Osteoblast (primary cell): Measurements from ENCODE around the gene DIS3L2. TPM values are rescaled to one million over a fixed set of nuclear protein-coding genes. Genes with fewer than 3 reads are reported as not detected.

Source experiments
- DNase-seq: peaks from one replicate; pipeline ENCODE4 v3.0.0; 2011; ENCODE audit warnings: low spot score, mixed read lengths; ENCODE audit not compliant: insufficient read length; ENCODE audit errors: missing footprints
- H2AFZ ChIP-seq: 2 replicates; pipeline ENCODE4 v1.6.0; 2011; ENCODE audit warnings: mild to moderate bottlenecking, low read length
- H3K27ac ChIP-seq: 2 replicates; pipeline ENCODE4 v1.5.1; 2011; ENCODE audit warnings: mild to moderate bottlenecking, low read depth, low read length, moderate library complexity
- H3K27me3 ChIP-seq: 2 replicates; pipeline ENCODE4 v1.6.0; 2012; ENCODE audit warnings: mild to moderate bottlenecking, control low read depth, inconsistent platforms, low read length, moderate library complexity; ENCODE audit not compliant: insufficient read depth
- H3K36me3 ChIP-seq: 2 replicates; pipeline ENCODE4 v1.5.1; 2011; ENCODE audit warnings: mild to moderate bottlenecking, low read length, control low read depth, moderate library complexity; ENCODE audit not compliant: insufficient read depth
- H3K4me1 ChIP-seq: 2 replicates; pipeline ENCODE4 v1.5.1; 2011; ENCODE audit warnings: mild to moderate bottlenecking, low read length, control low read depth, moderate library complexity; ENCODE audit not compliant: insufficient read depth
- H3K4me2 ChIP-seq: 2 replicates; pipeline ENCODE4 v1.6.0; 2011; ENCODE audit warnings: mild to moderate bottlenecking, low read length; ENCODE audit not compliant: insufficient read depth
- H3K4me3 ChIP-seq: fragments of 200-600 bp; sonication (generic); 3 replicates; pipeline ENCODE4 v1.5.1; 2012; ENCODE audit warnings: mild to moderate bottlenecking, low read length, inconsistent platforms; ENCODE audit not compliant: insufficient read depth
- H3K79me2 ChIP-seq: 2 replicates; pipeline ENCODE4 v1.6.0; 2012; ENCODE audit warnings: mild to moderate bottlenecking, low read length, control low read depth, inconsistent platforms; ENCODE audit not compliant: insufficient read depth
- H3K9me3 ChIP-seq: 2 replicates; pipeline ENCODE4 v1.5.1; 2011; ENCODE audit warnings: low read depth, low read length, control low read depth
- H4K20me1 ChIP-seq: 2 replicates; pipeline ENCODE4 v1.6.0; 2012; ENCODE audit warnings: mild to moderate bottlenecking, low read length, control low read depth; ENCODE audit not compliant: insufficient read depth
- total RNA-seq: library from RNA; depleted of rRNA; stranded (reverse); fragments of >200 nt; gene quantifications from 2 replicates; pipeline ENCODE4 v1.2.3, GENCODE V29; 2012
- TF ChIP-seq, protein P1 (sequence below): IDR thresholded peaks from 2 replicates; pipeline ENCODE4 v1.5.1; 2011; ENCODE audit warnings: mild to moderate bottlenecking, low read depth, low read length, moderate library complexity; ENCODE audit errors: extremely low read depth

The DIS3L2 gene
- total RNA-seq, 1 donor, result 28.2 TPM

DNA sequence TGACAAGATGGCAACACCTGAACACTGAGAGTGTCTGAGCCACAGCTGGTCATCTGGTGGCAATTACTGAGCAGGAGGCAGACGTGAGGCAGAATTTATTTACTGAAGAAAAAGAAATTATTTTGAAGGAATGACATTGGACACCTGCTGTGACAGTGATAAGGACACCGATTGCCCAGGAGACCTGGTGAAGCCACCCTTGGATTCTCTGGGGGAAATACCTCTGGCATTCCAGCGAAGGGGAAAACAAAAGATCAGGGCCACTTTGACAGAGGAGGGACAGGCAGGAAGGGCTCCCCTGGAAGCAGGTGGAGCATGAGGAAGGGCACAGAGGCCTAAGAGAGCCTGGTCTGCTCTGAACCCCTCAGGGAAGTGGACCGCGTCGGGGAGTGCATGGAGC, 331.7 kb downstream of the DIS3L2 start:
- TF ChIP-seq, protein P1, sequence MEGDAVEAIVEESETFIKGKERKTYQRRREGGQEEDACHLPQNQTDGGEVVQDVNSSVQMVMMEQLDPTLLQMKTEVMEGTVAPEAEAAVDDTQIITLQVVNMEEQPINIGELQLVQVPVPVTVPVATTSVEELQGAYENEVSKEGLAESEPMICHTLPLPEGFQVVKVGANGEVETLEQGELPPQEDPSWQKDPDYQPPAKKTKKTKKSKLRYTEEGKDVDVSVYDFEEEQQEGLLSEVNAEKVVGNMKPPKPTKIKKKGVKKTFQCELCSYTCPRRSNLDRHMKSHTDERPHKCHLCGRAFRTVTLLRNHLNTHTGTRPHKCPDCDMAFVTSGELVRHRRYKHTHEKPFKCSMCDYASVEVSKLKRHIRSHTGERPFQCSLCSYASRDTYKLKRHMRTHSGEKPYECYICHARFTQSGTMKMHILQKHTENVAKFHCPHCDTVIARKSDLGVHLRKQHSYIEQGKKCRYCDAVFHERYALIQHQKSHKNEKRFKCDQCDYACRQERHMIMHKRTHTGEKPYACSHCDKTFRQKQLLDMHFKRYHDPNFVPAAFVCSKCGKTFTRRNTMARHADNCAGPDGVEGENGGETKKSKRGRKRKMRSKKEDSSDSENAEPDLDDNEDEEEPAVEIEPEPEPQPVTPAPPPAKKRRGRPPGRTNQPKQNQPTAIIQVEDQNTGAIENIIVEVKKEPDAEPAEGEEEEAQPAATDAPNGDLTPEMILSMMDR, result no peak
- Histone ChIP-seq H3K4me2 (no peak overlapping the region), H3K27ac (no peak overlapping the region)

DNA sequence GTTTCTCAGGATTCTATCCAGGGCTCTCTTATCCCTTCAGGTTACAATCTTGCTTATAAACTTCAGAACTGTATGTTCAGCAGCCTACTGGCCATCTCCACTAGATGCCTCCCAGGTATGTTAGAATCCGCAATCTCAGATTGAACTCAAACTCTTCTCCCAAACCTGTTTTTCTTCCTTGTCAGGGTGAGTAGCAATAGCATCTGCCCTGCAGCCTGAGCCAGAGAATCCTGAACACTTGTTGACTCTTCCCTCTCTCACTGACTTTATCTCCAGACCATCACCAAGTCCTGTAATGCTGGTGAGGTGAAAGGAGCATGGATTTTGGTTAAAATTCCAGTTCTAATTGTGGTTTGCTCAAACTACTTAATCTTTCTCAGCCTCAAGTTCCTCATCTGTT, 334.5 kb downstream of the DIS3L2 start:
- H3K4me2 ChIP-seq, result no peak overlapping the region
- TF ChIP-seq, protein P1, result no peak
- H3K36me3 ChIP-seq, result no peaks in the 10 kb centered on the region
- peaks cover 21% of the 10 kb centered on the region for H4K20me1 ChIP-seq
- peaks cover 3% of the 10 kb centered on the region for H3K4me1 ChIP-seq
- no peak for DNase-seq
- H3K4me3 ChIP-seq, result no peak overlapping the region
- H3K9me3 ChIP-seq, result no peaks in the 10 kb centered on the region
- no peaks in the 10 kb centered on the region for H3K27me3 ChIP-seq
- no peaks in the 10 kb centered on the region for H3K79me2 ChIP-seq
- no peak overlapping the region for H2AFZ ChIP-seq
- no peak overlapping the region for H3K27ac ChIP-seq

More for the DNA sequence above, 331.7 kb downstream of the DIS3L2 start:
- Histone ChIP-seq H4K20me1 (peaks cover 22% of the 10 kb centered on the region), H2AFZ (no peak overlapping the region), H3K36me3 (no peaks in the 10 kb centered on the region), H3K27me3 (no peaks in the 10 kb centered on the region), H3K9me3 (no peaks in the 10 kb centered on the region), H3K79me2 (no peaks in the 10 kb centered on the region), H3K4me3 (no peak overlapping the region), H3K4me1 (no peaks in the 10 kb centered on the region)
- no peak for DNase-seq

DNA sequence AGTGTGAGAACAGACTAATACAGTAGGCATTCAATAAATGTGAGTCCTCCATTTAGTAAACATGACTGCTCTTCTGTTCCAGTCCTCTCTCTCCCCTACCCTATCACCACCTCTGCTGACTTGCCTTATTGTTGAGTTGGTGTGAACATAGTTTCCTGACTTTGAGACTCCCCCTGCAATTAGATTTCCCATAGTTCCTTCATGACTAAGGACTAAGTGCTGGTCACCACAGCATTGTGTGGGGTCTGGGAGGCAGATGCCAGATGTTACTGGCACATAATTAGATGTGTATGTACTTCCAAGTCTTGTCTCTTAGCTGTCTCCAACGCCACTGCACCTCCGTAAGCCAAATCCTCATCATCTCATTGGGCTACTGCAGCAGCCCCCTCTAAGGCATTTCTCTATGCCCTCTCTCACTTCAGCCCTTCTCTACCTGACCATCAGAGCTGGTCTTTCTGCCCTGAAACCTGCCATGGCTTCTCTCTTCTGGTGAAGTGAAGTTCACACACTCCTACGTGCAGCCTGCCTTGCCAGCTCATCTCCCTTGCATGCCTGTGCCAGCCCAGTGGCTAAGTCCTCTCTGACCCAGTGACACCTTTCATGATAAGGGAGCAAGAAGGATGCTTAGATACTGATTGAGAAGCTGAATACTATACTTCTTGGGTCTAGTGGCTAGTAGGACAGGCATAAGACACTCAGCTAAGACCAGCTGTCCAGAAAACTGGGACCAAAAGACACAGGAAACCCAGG, 335.4 kb downstream of the DIS3L2 start:
- no peak overlapping the region for H2AFZ ChIP-seq
- peaks cover 23% of the 10 kb centered on the region for H4K20me1 ChIP-seq
- H3K27me3 ChIP-seq, result no peaks in the 10 kb centered on the region
- no peaks in the 10 kb centered on the region for H3K9me3 ChIP-seq
- H3K79me2 ChIP-seq, result no peaks in the 10 kb centered on the region
- TF ChIP-seq, protein P1, result no peak
- H3K4me2 ChIP-seq, result no peak overlapping the region
- H3K36me3 ChIP-seq, result no peaks in the 10 kb centered on the region
- H3K4me1 ChIP-seq, result peaks cover 9% of the 10 kb centered on the region
- DNase-seq, result no peak
- no peak overlapping the region for H3K4me3 ChIP-seq
- no peak overlapping the region for H3K27ac ChIP-seq

DNA sequence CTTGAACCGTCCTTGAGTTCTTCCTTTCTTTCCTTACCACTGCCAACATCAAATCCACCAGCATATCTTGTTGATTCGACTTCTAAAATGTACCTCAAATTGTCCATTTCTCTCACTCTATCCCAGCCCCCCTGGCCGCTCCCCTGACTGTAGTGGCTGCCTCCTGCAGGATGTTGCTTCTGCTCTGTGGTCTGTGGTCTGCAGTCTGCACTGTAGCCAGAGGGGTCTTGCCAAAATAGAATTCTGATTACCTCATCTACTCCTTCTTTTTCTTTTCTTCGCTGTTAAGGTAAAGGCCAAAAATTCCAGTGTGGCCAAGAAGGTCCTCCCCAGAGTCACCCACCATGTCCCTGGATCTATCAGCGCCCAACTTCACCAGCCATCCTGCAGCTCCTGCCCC, 337.6 kb downstream of the DIS3L2 start:
- H3K4me3 ChIP-seq, result no peak overlapping the region
- TF ChIP-seq, protein P1, result no peak
- H2AFZ ChIP-seq, result no peak overlapping the region
- H3K36me3 ChIP-seq, result no peaks in the 10 kb centered on the region
- DNase-seq, result no peak
- no peak overlapping the region for H3K4me2 ChIP-seq
- no peak overlapping the region for H3K27ac ChIP-seq
- peaks cover 10% of the 10 kb centered on the region for H4K20me1 ChIP-seq
- no peaks in the 10 kb centered on the region for H3K79me2 ChIP-seq
- H3K27me3 ChIP-seq, result no peaks in the 10 kb centered on the region
- H3K4me1 ChIP-seq, result peaks cover 9% of the 10 kb centered on the region
- no peaks in the 10 kb centered on the region for H3K9me3 ChIP-seq
